HG03095 (cell line): ENCODE data around the gene RFX2.
"Not testable (repeated sequence)": the region's sequence is repeated elsewhere in the genome, so short reads cannot be mapped to it uniquely, and the experiment has no call there.

Experiments used
- ATAC-seq: cut with Tn5 transposase; IDR thresholded peaks from one replicate; pipeline ENCODE4 v1.9.1; 2021; ENCODE audit warnings: moderate library complexity; ENCODE audit not compliant: unreplicated experiment

RFX2 gene

GRCh38 chr19:5974721-5975387, 135.4 kb downstream of the RFX2 start:
- ATAC-seq, result no peak

- ATAC-seq, result no peak
Observed at GRCh38 chr19:5973867-5974635, 136.2 kb downstream of the RFX2 start.

- ATAC-seq, result no peak
Observed at GRCh38 chr19:5973376-5973775, 136.9 kb downstream of the RFX2 start.

GRCh38 chr19:5972355-5972731, 138.0 kb downstream of the RFX2 start:
- no peak for ATAC-seq

- ATAC-seq, result no peak
Observed at GRCh38 chr19:5971714-5972354, 138.5 kb downstream of the RFX2 start.

- ATAC-seq, result no peak
Observed at GRCh38 chr19:5969476-5969875, 140.8 kb downstream of the RFX2 start.

- ATAC-seq, result no peak
Observed at GRCh38 chr19:5968431-5969373, 141.6 kb downstream of the RFX2 start.

GRCh38 chr19:5967994-5968430, 142.3 kb downstream of the RFX2 start:
- no peak for ATAC-seq

- no peak for ATAC-seq
Observed at GRCh38 chr19:5967571-5967970, 142.7 kb downstream of the RFX2 start.

GRCh38 chr19:5966941-5967340, 143.4 kb downstream of the RFX2 start:
- no peak for ATAC-seq

GRCh38 chr19:5966215-5966614, 144.1 kb downstream of the RFX2 start:
- no peak for ATAC-seq

- ATAC-seq, result no peak
Observed at GRCh38 chr19:5964816-5965565, 145.3 kb downstream of the RFX2 start.

- ATAC-seq, result no peak
Observed at GRCh38 chr19:5963855-5964254, 146.4 kb downstream of the RFX2 start.

- ATAC-seq, result not testable (repeated sequence)
Observed at GRCh38 chr19:5963259-5963658, 147.0 kb downstream of the RFX2 start.

- no peak for ATAC-seq
Observed at GRCh38 chr19:5961969-5962945, 148.0 kb downstream of the RFX2 start.

GRCh38 chr19:5961641-5961968, 148.7 kb downstream of the RFX2 start:
- ATAC-seq, result not testable (repeated sequence)

- ATAC-seq, result no peak
Observed at GRCh38 chr19:5960005-5961001, 150.0 kb downstream of the RFX2 start.
